A549 (cell line): ENCODE data around the gene NECTIN1. TPM values are rescaled to one million over a fixed set of nuclear protein-coding genes. Genes with fewer than 3 reads are reported as not detected.

ENCODE experiments used
- ATAC-seq, 2 experiments: fragments of 200-7000 bp in 1 of 2; fragments of >200 bp in 1 of 2; cut with Nextera tagmentation in 1 of 2; cut with Tn5 transposase in 1 of 2; 3 replicates each; pipeline versions ENCODE4 v1.8.0 to v1.9.1; 2018 to 2020; ENCODE audit warnings: mild to moderate bottlenecking in 1 of 2, moderate library complexity in 1 of 2
- CTCF ChIA-PET: fragments of 300-600 bp; sonication (Branson Sonifier 250); formaldehyde crosslinking; extraction: SDS; loops from one replicate; lab custom pipeline; 2021; ENCODE audit warnings: antibody characterized with exemption, inconsistent platforms; lab: Yijun Ruan, JAX
- POLR2A ChIA-PET: fragments of 350-600 bp; formaldehyde crosslinking; extraction: SDS; loops from one replicate; lab custom pipeline; 2021; ENCODE audit warnings: antibody characterized with exemption, inconsistent platforms; lab: Yijun Ruan, JAX
- DNase-seq, 2 experiments: peaks; one replicate each; pipeline versions ENCODE4 v3.0.0 to v3.0.0-alpha.2; 2011 to 2016; ENCODE audit warnings: low read depth in 1 of 2, low spot score in 1 of 2
- FAIRE-seq: peaks from 2 replicates; lab custom pipeline; 2011; peaks lifted over from hg19 to GRCh38; lab: Jason Lieb, UNC
- H3K27ac ChIP-seq, 2 experiments: fragments of >200 bp; sonication (Bioruptor Twin); formaldehyde crosslinking; 3 replicates each; pipeline ENCODE4 v1.5.1; 2016 to 2017
- H3K4me1 ChIP-seq: fragments of >200 bp; sonication (Bioruptor Twin); formaldehyde crosslinking; 3 replicates; pipeline ENCODE4 v1.6.1; 2016
- H3K4me2 ChIP-seq: fragments of >200 bp; sonication (Bioruptor Twin); formaldehyde crosslinking; 3 replicates; pipeline ENCODE4 v1.6.1; 2016
- H3K4me3 ChIP-seq: fragments of >200 bp; sonication (Bioruptor Twin); formaldehyde crosslinking; 3 replicates; pipeline ENCODE4 v1.5.1; 2016
- H3K9me3 ChIP-seq: fragments of >200 bp; sonication (Bioruptor Twin); formaldehyde crosslinking; 3 replicates; pipeline ENCODE4 v1.6.1; 2016
- CBX2 ChIP-seq: fragments of 200-600 bp; sonication (generic); IDR thresholded peaks from 2 replicates; pipeline ENCODE4 v1.6.1; 2016; ENCODE audit warnings: low read depth, mild to moderate bottlenecking, borderline replicate concordance
- CEBPB ChIP-seq, 2 experiments: fragments of >200 bp in 1 of 2; sonication (Bioruptor Twin) in 1 of 2; formaldehyde crosslinking in 1 of 2; IDR thresholded peaks; 2 replicates each; pipeline ENCODE4 v1.6.1; 2012 to 2016
- CHD2 ChIP-seq: fragments of 150-350 bp; IDR thresholded peaks from 2 replicates; pipeline ENCODE4 v1.6.1; 2014; ENCODE audit warnings: low read length; ENCODE audit not compliant: partially characterized antibody
- EHMT2 ChIP-seq: fragments of 200-600 bp; sonication (generic); IDR thresholded peaks from 2 replicates; pipeline ENCODE4 v1.6.1; 2016; ENCODE audit warnings: antibody characterized with exemption, low read depth, mild to moderate bottlenecking, moderate library complexity
- EP300 ChIP-seq, 2 experiments: fragments of >200 bp; sonication (Bioruptor Twin); formaldehyde crosslinking; IDR thresholded peaks; 2 replicates in 1 of 2; 3 replicates in 1 of 2; pipeline ENCODE4 v1.6.1; 2016 to 2017
- KDM1A ChIP-seq: fragments of 200-600 bp; sonication (generic); IDR thresholded peaks from 2 replicates; pipeline ENCODE4 v1.6.1; 2016; ENCODE audit warnings: low read depth, mild to moderate bottlenecking
- KDM5A ChIP-seq: fragments of 200-600 bp; sonication (generic); IDR thresholded peaks from 2 replicates; pipeline ENCODE4 v1.6.1; 2016; ENCODE audit warnings: antibody characterized with exemption, mild to moderate bottlenecking
- MAZ ChIP-seq: fragments of 150-350 bp; IDR thresholded peaks from 2 replicates; pipeline ENCODE4 v1.6.1; 2014; ENCODE audit warnings: antibody characterized with exemption, low read depth, low read length, borderline replicate concordance
- MYC ChIP-seq: IDR thresholded peaks from 2 replicates; pipeline ENCODE4 v1.6.1; 2012; ENCODE audit warnings: mild to moderate bottlenecking, inconsistent platforms, low read length, improper control_type of control experiment, borderline replicate concordance
- NFE2L2 ChIP-seq: fragments of 150-350 bp; conservative IDR thresholded peaks from 2 replicates; pipeline ENCODE4 v1.6.1; 2014; ENCODE audit warnings: low read length
- NR3C1 ChIP-seq: fragments of >200 bp; sonication (Bioruptor Twin); formaldehyde crosslinking; IDR thresholded peaks from 3 replicates; pipeline ENCODE4 v1.6.1; 2017
- POLR2A ChIP-seq: IDR thresholded peaks from 2 replicates; pipeline ENCODE4 v1.6.1; 2012; ENCODE audit warnings: mild to moderate bottlenecking, low read length
- POLR2AphosphoS2 ChIP-seq: conservative IDR thresholded peaks from 2 replicates; pipeline ENCODE4 v1.6.1; 2012; ENCODE audit warnings: low read length, improper control_type of control experiment, inconsistent platforms
- RARB ChIP-seq: fragments of 250-450 bp; sonication (Bioruptor Pico); IDR thresholded peaks from 2 replicates; pipeline ENCODE4 v1.8.0; 2021; ENCODE audit warnings: mild to moderate bottlenecking, moderate library complexity
- RFX5 ChIP-seq: fragments of 450-650 bp; IDR thresholded peaks from 2 replicates; pipeline ENCODE4 v1.7.1; 2014; ENCODE audit warnings: antibody characterized with exemption, mild to moderate bottlenecking, moderate library complexity
- RNF2 ChIP-seq: fragments of 200-600 bp; sonication (generic); IDR thresholded peaks from 2 replicates; pipeline ENCODE4 v1.6.1; 2016; ENCODE audit warnings: low read depth, mild to moderate bottlenecking, antibody characterized with exemption, moderate library complexity, borderline replicate concordance
- SREBF2 ChIP-seq: fragments of 450-650 bp; IDR thresholded peaks from 2 replicates; pipeline ENCODE4 v1.6.1; 2014; ENCODE audit warnings: mild to moderate bottlenecking, moderate library complexity
- TFCP2L1 ChIP-seq: fragments of 250-450 bp; sonication (Bioruptor Pico); IDR thresholded peaks from 2 replicates; pipeline ENCODE4 v1.5.0; 2021; ENCODE audit warnings: mild to moderate bottlenecking
- ZC3H11A ChIP-seq: fragments of 450-650 bp; IDR thresholded peaks from 2 replicates; pipeline ENCODE4 v1.6.1; 2014; ENCODE audit warnings: antibody characterized with exemption, mild to moderate bottlenecking
- ZFP36 ChIP-seq: fragments of 450-650 bp; IDR thresholded peaks from 2 replicates; pipeline ENCODE4 v1.6.1; 2014; ENCODE audit warnings: borderline replicate concordance; ENCODE audit not compliant: partially characterized antibody
- ZNF302 ChIP-seq: fragments of 250-450 bp; sonication (Bioruptor Pico); IDR thresholded peaks from 2 replicates; pipeline ENCODE4 v1.9.0; 2021; ENCODE audit warnings: inconsistent platforms, mild to moderate bottlenecking, moderate library complexity
- ZSCAN20 ChIP-seq: fragments of 250-450 bp; sonication (Bioruptor Pico); IDR thresholded peaks from 2 replicates; pipeline ENCODE4 v1.8.0; 2022; ENCODE audit warnings: mild to moderate bottlenecking, moderate library complexity
- WGBS: methylation state at CpG from one replicate; pipeline ENCODE4 v1.1.6; 2017; ENCODE audit errors: missing lambda C conversion rate; 5-methylcytosine and 5-hydroxymethylcytosine counted together
- polyA plus RNA-seq, 4 experiments: library from polyadenylated mRNA; depleted of rRNA in 3 of 4; stranded (reverse); fragments of >200 nt; fragmentation: RNase III in 1 of 4; extraction: RNeasy Plus Mini Kit Qiagen cat#74134 plus additional on column Dnase treatment in 1 of 4; gene quantifications; 2 replicates in 3 of 4; 3 replicates in 1 of 4; pipeline ENCODE4 v1.2.3, GENCODE V29; 2011 to 2017
- TF ChIP-seq, protein P1 (sequence below): fragments of 450-650 bp; IDR thresholded peaks from 2 replicates; pipeline ENCODE4 v1.6.1; 2014; ENCODE audit warnings: antibody characterized with exemption
- TF ChIP-seq, protein P2 (sequence below): fragments of >200 bp; sonication (Bioruptor Twin); formaldehyde crosslinking; IDR thresholded peaks from 3 replicates; pipeline ENCODE4 v1.6.1; 2016
- TF ChIP-seq, protein P3 (sequence below): fragments of 250-450 bp; sonication (Bioruptor Pico); IDR thresholded peaks from 2 replicates; pipeline ENCODE4 v1.5.0; 2021; ENCODE audit warnings: mild to moderate bottlenecking, moderate library complexity, borderline replicate concordance

The NECTIN1 gene
- polyA plus RNA-seq, 2 of the 4 experiments (the other 2 are of a cell fraction) = 2.2 to 5.5 TPM

DNA sequence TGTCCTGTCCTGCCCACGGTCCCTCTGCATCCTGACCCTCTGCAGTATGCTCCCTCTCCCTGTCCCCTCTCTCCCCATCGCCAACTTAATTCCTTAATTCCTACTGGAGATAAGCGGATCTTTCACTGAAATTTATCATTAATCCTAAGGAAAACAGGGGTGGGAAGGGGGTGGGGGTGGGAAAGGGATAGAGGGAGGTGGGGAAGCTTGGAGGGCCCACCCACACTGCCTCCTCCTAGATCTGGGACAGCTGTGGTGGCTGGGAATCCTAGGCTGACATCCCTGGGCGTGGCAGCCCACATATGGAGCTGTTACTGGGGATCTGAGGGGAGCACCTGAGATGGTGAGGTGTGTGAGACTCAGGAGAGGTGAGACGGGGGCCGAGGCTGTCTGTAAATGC lies 14.4 kb downstream of the NECTIN1 start (continued):
- no peak for TF ChIP-seq POLR2AphosphoS2
- TF ChIP-seq CEBPB (IDR thresholded peaks at IDR 0.05) = no peak
- TF ChIP-seq ZFP36 = no peak
- no peak for TF ChIP-seq EHMT2

DNA sequence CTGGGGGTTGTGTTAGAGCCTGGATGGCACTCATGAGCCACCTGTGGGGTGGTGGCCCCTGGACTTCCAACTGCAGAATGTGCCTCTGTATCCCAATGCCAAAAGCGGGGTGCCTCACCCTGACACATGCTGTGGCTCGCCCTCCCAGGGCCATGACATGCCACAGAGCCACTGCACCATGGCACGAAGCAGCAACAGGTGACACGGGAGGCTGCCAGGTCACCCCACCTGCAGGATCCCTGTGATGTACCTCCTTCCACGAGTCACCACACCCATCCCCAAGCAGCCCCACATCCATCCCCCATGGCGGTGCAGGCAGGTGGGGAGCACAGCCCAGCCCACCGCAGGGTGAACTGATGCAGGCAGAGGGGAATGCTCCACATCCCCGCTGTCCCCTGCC lies 14.8 kb downstream of the NECTIN1 start:
- ATAC-seq (no peak), FAIRE-seq (no peak)
- Histone ChIP-seq H3K9me3 (no peaks in the 10 kb centered on the region), H3K4me1 (peaks cover 18% of the 10 kb centered on the region), H3K4me2 (no peak overlapping the region), H3K4me3 (no peak overlapping the region)
- TF ChIP-seq TFCP2L1 (CRISPR knock-in tag) = no peak
- TF ChIP-seq, protein P1, sequence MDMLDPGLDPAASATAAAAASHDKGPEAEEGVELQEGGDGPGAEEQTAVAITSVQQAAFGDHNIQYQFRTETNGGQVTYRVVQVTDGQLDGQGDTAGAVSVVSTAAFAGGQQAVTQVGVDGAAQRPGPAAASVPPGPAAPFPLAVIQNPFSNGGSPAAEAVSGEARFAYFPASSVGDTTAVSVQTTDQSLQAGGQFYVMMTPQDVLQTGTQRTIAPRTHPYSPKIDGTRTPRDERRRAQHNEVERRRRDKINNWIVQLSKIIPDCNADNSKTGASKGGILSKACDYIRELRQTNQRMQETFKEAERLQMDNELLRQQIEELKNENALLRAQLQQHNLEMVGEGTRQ = no peak
- no peak for TF ChIP-seq SREBF2
- no peak for TF ChIP-seq NFE2L2
- TF ChIP-seq MYC = no peak
- TF ChIP-seq ZNF302 (CRISPR knock-in tag) = no peak
- no peak for TF ChIP-seq MAZ
- no peak for TF ChIP-seq RNF2
- TF ChIP-seq RARB (CRISPR knock-in tag) = no peak
- no peak for TF ChIP-seq ZC3H11A
- TF ChIP-seq NR3C1 = no peak
- TF ChIP-seq KDM5A = no peak
- no peak for TF ChIP-seq EP300 (IDR thresholded peaks at IDR 0.05)
- TF ChIP-seq, all 56 proteins: peak for 0
- H3K27ac ChIP-seq = peak overlapping the region in 1 of 2 experiments; percentile 40; a peak in 1 of 6 replicates
- WGBS = 89% methylated on average over 4 of the region's 8 CpGs
- ChIA-PET CTCF (interaction anchor here (1.0 to 3.6 kb wide), 3 partner anchors 16 to 394 kb away, joined by 3 to 15 read pairs (median 4); no protein-coding TSS in a partner anchor), POLR2A (interaction anchor here (1.3 kb wide), 1 partner anchor 15 kb away, joined by 4 read pairs; the partner anchor contains the start of gene NECTIN1)
- DNase-seq = no peak

DNA sequence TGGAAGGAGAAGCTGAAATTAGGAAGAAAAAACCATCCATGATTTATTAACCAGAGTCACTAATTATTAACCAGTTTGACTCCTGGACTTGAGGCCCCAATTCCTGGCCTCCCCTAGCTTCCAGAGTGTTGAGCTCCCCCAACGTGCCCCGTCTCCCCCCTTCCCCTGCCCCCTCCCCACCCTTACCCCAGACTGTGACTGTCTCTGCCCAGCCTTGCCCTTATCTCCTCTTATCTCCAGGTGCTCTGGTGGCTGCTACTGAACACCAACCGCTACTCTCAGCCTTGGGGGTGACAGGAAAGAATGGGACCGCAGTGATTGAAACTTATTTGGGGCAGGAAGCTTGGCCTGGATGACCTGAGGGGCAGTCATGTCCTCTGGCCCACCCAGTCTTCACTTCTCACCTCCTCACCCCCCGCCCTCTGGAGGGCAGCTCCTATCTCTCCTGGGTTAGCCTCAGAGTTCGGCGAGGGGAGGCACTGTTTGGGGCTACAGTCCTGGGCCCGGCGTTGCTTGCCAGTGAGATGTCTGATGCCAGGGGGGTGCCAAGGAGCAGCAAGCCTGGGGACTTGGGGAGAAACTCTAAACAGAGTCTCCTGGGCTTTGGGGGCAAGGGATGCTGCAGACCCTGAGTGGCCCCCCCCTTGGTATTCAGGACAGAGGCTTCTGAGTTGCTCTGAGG lies 15.5 kb downstream of the NECTIN1 start:
- peak overlapping the region; percentile 76 for H3K4me2 ChIP-seq
- CTCF ChIA-PET = interaction anchor here (1.0 to 3.6 kb wide), 2 partner anchors 16 to 395 kb away, joined by 4 to 15 read pairs; no protein-coding TSS in a partner anchor
- FAIRE-seq = no peak
- 84% methylated on average over 5 of the region's 9 CpGs for WGBS
- H3K9me3 ChIP-seq = no peaks in the 10 kb centered on the region
- peaks cover 18% of the 10 kb centered on the region for H3K4me1 ChIP-seq
- TF ChIP-seq ZSCAN20 (CRISPR knock-in tag) (no peak), CBX2 (no peak), RFX5 (no peak), TFCP2L1 (CRISPR knock-in tag) (no peak), KDM1A (no peak), POLR2A (no peak), CHD2 (no peak)
- TF ChIP-seq, protein P2, sequence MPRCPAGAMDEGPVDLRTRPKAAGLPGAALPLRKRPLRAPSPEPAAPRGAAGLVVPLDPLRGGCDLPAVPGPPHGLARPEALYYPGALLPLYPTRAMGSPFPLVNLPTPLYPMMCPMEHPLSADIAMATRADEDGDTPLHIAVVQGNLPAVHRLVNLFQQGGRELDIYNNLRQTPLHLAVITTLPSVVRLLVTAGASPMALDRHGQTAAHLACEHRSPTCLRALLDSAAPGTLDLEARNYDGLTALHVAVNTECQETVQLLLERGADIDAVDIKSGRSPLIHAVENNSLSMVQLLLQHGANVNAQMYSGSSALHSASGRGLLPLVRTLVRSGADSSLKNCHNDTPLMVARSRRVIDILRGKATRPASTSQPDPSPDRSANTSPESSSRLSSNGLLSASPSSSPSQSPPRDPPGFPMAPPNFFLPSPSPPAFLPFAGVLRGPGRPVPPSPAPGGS = no peak
- TF ChIP-seq, protein P3, sequence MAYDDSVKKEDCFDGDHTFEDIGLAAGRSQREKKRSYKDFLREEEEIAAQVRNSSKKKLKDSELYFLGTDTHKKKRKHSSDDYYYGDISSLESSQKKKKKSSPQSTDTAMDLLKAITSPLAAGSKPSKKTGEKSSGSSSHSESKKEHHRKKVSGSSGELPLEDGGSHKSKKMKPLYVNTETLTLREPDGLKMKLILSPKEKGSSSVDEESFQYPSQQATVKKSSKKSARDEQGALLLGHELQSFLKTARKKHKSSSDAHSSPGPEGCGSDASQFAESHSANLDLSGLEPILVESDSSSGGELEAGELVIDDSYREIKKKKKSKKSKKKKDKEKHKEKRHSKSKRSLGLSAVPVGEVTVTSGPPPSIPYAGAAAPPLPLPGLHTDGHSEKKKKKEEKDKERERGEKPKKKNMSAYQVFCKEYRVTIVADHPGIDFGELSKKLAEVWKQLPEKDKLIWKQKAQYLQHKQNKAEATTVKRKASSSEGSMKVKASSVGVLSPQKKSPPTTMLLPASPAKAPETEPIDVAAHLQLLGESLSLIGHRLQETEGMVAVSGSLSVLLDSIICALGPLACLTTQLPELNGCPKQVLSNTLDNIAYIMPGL = no peak
- TF ChIP-seq, all 56 proteins: peak for 0
- DNase-seq (no peak), ATAC-seq (no peak)
- Histone ChIP-seq H3K4me3 (no peak overlapping the region), H3K27ac (peak overlapping the region in 1 of 2 experiments; percentile 72; a peak in 3 of 6 replicates)
- POLR2A ChIA-PET = no interaction called here
